Stromal cell of bone marrow (primary cell): ENCODE data around the gene HCN4.

ENCODE experiments used
- DNase-seq: peaks from one replicate; pipeline ENCODE4 v3.0.0-alpha.2; 2012; ENCODE audit warnings: low read depth

Gene HCN4

GRCh38 chr15:73378089-73378488, 9.3 kb upstream of the HCN4 start:
- no peak for DNase-seq

- no peak for DNase-seq
Measured at GRCh38 chr15:73375755-73376305, 7.1 kb upstream of the HCN4 start.

GRCh38 chr15:73375012-73375411, 6.3 kb upstream of the HCN4 start:
- no peak for DNase-seq

- no peak for DNase-seq
Measured at GRCh38 chr15:73374604-73375003, 5.8 kb upstream of the HCN4 start.

GRCh38 chr15:73373221-73373620, 4.5 kb upstream of the HCN4 start:
- no peak for DNase-seq

- no peak for DNase-seq
Measured at GRCh38 chr15:73371812-73372211, 3.1 kb upstream of the HCN4 start.

- no peak for DNase-seq
Measured at GRCh38 chr15:73370151-73370550, 1.4 kb upstream of the HCN4 start.

GRCh38 chr15:73369154-73369694, 466 bp upstream of the HCN4 start:
- no peak for DNase-seq

GRCh38 chr15:73367624-73368300, 996 bp downstream of the HCN4 start:
- no peak for DNase-seq

GRCh38 chr15:73366766-73367623, 1.8 kb downstream of the HCN4 start:
- no peak for DNase-seq

GRCh38 chr15:73364070-73364469, 4.7 kb downstream of the HCN4 start:
- DNase-seq = no peak

GRCh38 chr15:73362900-73363299, 5.9 kb downstream of the HCN4 start:
- no peak for DNase-seq

- no peak for DNase-seq
Measured at GRCh38 chr15:73361337-73361736, 7.4 kb downstream of the HCN4 start.

- no peak for DNase-seq
Measured at GRCh38 chr15:73359651-73360050, 9.1 kb downstream of the HCN4 start.

GRCh38 chr15:73357999-73358665, 10.6 kb downstream of the HCN4 start:
- no peak for DNase-seq

- no peak for DNase-seq
Measured at GRCh38 chr15:73355612-73356265, 13.0 kb downstream of the HCN4 start.

GRCh38 chr15:73354241-73354640, 14.5 kb downstream of the HCN4 start:
- DNase-seq = no peak

- DNase-seq = no peak
Measured at GRCh38 chr15:73353734-73354133, 15.0 kb downstream of the HCN4 start.

- no peak for DNase-seq
Measured at GRCh38 chr15:73352082-73352481, 16.7 kb downstream of the HCN4 start.

GRCh38 chr15:73349191-73349590, 19.6 kb downstream of the HCN4 start:
- DNase-seq = no peak

- no peak for DNase-seq
Measured at GRCh38 chr15:73346735-73347312, 21.9 kb downstream of the HCN4 start.
